Dendritic cell treated with granulocyte-macrophage colony-stimulating factor and Interleukin-4, amounts not matched to agents 40 ng/mL and 50 ng/mL, for 4 days (primary cell): Measurements from ENCODE around the gene GPSM3.
A peak's percentile ranks its signal among the peaks of the same experiment; 100 is the strongest.

ENCODE experiments used
- H3K27ac Mint-ChIP-seq: one replicate; pipeline ENCODE4 v1.8.0; 2022; ENCODE audit warnings: mild to moderate bottlenecking, mixed read lengths
- H3K27me3 Mint-ChIP-seq: one replicate; pipeline ENCODE4 v1.8.0; 2022; ENCODE audit warnings: mild to moderate bottlenecking, mixed read lengths
- H3K36me3 Mint-ChIP-seq: one replicate; pipeline ENCODE4 v1.8.0; 2022; ENCODE audit warnings: low read depth, mixed read lengths
- H3K4me1 Mint-ChIP-seq: one replicate; pipeline ENCODE4 v1.8.0; 2022; ENCODE audit warnings: low read depth, mixed read lengths
- H3K4me3 Mint-ChIP-seq: one replicate; pipeline ENCODE4 v1.8.0; 2022; ENCODE audit warnings: mild to moderate bottlenecking, moderate library complexity, mixed read lengths
- H3K9me3 Mint-ChIP-seq: one replicate; pipeline ENCODE4 v1.8.0; 2022; ENCODE audit warnings: mixed read lengths
- intact Hi-C: fragments of 100-400 bp; cut with micrococcal nuclease; formaldehyde crosslinking; loops from one replicate; pipeline ENCODE4 v1.15.0; 2022

GPSM3 gene

GRCh38 chr6:32167154-32167760 lies 25.2 kb downstream of the GPSM3 start:
- Mint-ChIP-seq H3K9me3 (no peaks in the 10 kb centered on the region), H3K36me3 (peaks cover 63% of the 10 kb centered on the region), H3K4me1 (peaks cover 6% of the 10 kb centered on the region), H3K27ac (no peak overlapping the region), H3K27me3 (no peaks in the 10 kb centered on the region), H3K4me3 (no peak overlapping the region)
- intact Hi-C loops, result no loop called here

- Mint-ChIP-seq H3K9me3 (no peaks in the 10 kb centered on the region), H3K4me3 (no peak overlapping the region), H3K27ac (no peak overlapping the region), H3K36me3 (peaks cover 62% of the 10 kb centered on the region), H3K4me1 (peaks cover 6% of the 10 kb centered on the region), H3K27me3 (no peaks in the 10 kb centered on the region)
- intact Hi-C loops, result no loop called here
Observed at GRCh38 chr6:32166411-32167061, 25.9 kb downstream of the GPSM3 start.

- intact Hi-C loops, result no loop called here
- Mint-ChIP-seq H3K4me1 (no peaks in the 10 kb centered on the region), H3K27me3 (no peaks in the 10 kb centered on the region), H3K36me3 (peaks cover 40% of the 10 kb centered on the region), H3K4me3 (no peak within 1 kb of the TSS), H3K9me3 (no peaks in the 10 kb centered on the region), H3K27ac (no peak within 1 kb of the TSS)
Observed at GRCh38 chr6:32164295-32164694, 28.1 kb downstream of the GPSM3 start, which contains the start of gene EGFL8. Gene EGFL8, plus strand, starts transcription at chr6:32164595. Its CDS starts 1,571 bp downstream, at chr6:32166166.

- Mint-ChIP-seq H3K9me3 (no peaks in the 10 kb centered on the region), H3K4me1 (no peaks in the 10 kb centered on the region), H3K27ac (no peak overlapping the region), H3K27me3 (no peaks in the 10 kb centered on the region), H3K36me3 (peaks cover 34% of the 10 kb centered on the region), H3K4me3 (no peak overlapping the region)
- intact Hi-C loops, result no loop called here
Observed at GRCh38 chr6:32163559-32164258, 28.7 kb downstream of the GPSM3 start.

- H3K27ac Mint-ChIP-seq, result no peak overlapping the region
- intact Hi-C loops, result no loop called here
- H3K4me3 Mint-ChIP-seq, result no peak overlapping the region
- H3K9me3 Mint-ChIP-seq, result no peaks in the 10 kb centered on the region
- no peaks in the 10 kb centered on the region for H3K36me3 Mint-ChIP-seq
- peaks cover 26% of the 10 kb centered on the region for H3K4me1 Mint-ChIP-seq
- peaks cover 25% of the 10 kb centered on the region for H3K27me3 Mint-ChIP-seq
Observed at GRCh38 chr6:32158052-32158451, 34.4 kb downstream of the GPSM3 start.

- Mint-ChIP-seq H3K9me3 (no peaks in the 10 kb centered on the region), H3K4me3 (no peak overlapping the region), H3K36me3 (no peaks in the 10 kb centered on the region), H3K27ac (no peak overlapping the region), H3K27me3 (peaks cover 36% of the 10 kb centered on the region), H3K4me1 (peaks cover 29% of the 10 kb centered on the region)
- intact Hi-C loops, result no loop called here
Observed at GRCh38 chr6:32156891-32157290, 35.6 kb downstream of the GPSM3 start.

GRCh38 chr6:32154514-32155161 lies 37.8 kb downstream of the GPSM3 start:
- H3K4me3 Mint-ChIP-seq, result peak overlapping the region; percentile 86
- H3K27me3 Mint-ChIP-seq, result peaks cover 56% of the 10 kb centered on the region
- no peaks in the 10 kb centered on the region for H3K9me3 Mint-ChIP-seq
- intact Hi-C loops, result no loop called here
- H3K36me3 Mint-ChIP-seq, result no peaks in the 10 kb centered on the region
- H3K27ac Mint-ChIP-seq, result peak overlapping the region; percentile 61
- peaks cover 35% of the 10 kb centered on the region for H3K4me1 Mint-ChIP-seq

- Mint-ChIP-seq H3K4me3 (peak within 1 kb of the TSS; percentile 86), H3K27me3 (peaks cover 64% of the 10 kb centered on the region), H3K36me3 (no peaks in the 10 kb centered on the region), H3K27ac (peak within 1 kb of the TSS; percentile 61), H3K9me3 (no peaks in the 10 kb centered on the region), H3K4me1 (peaks cover 39% of the 10 kb centered on the region)
- intact Hi-C loops, result loop anchor here (1.0 kb wide), 1 partner anchor 27 kb away; no protein-coding TSS in a partner anchor
Observed at GRCh38 chr6:32153564-32154513, 38.6 kb downstream of the GPSM3 start, which contains the start of gene PPT2. Gene PPT2, plus strand, starts transcription at chr6:32154141. Its CDS starts 454 bp downstream, at chr6:32154595.

- Mint-ChIP-seq H3K4me3 (no peak overlapping the region), H3K27me3 (peaks cover 73% of the 10 kb centered on the region), H3K36me3 (no peaks in the 10 kb centered on the region)
Observed at GRCh38 chr6:32152769-32153563, 39.5 kb downstream of the GPSM3 start.

GRCh38 chr6:32151863-32152768 lies 40.3 kb downstream of the GPSM3 start, which contains the start of gene PRRT1:
Gene PRRT1, minus strand, starts transcription at chr6:32151939. Its CDS starts 112 bp downstream, at chr6:32151827.
- intact Hi-C loops, result no loop called here
- H3K27me3 Mint-ChIP-seq, result peaks cover 81% of the 10 kb centered on the region
- H3K4me1 Mint-ChIP-seq, result peaks cover 53% of the 10 kb centered on the region
- H3K9me3 Mint-ChIP-seq, result no peaks in the 10 kb centered on the region
- H3K36me3 Mint-ChIP-seq, result no peaks in the 10 kb centered on the region
- H3K27ac Mint-ChIP-seq, result no peak within 1 kb of the TSS
- no peak within 1 kb of the TSS for H3K4me3 Mint-ChIP-seq

More at GRCh38 chr6:32152769-32153563, 39.5 kb downstream of the GPSM3 start:
- H3K9me3 Mint-ChIP-seq, result no peaks in the 10 kb centered on the region
- peaks cover 48% of the 10 kb centered on the region for H3K4me1 Mint-ChIP-seq
- intact Hi-C loops, result loop anchor here (1.0 kb wide), 1 partner anchor 26 kb away; no protein-coding TSS in a partner anchor
- no peak overlapping the region for H3K27ac Mint-ChIP-seq

- Mint-ChIP-seq H3K27me3 (peaks cover 88% of the 10 kb centered on the region), H3K27ac (no peak overlapping the region), H3K4me3 (no peak overlapping the region), H3K4me1 (peaks cover 53% of the 10 kb centered on the region), H3K36me3 (no peaks in the 10 kb centered on the region), H3K9me3 (no peaks in the 10 kb centered on the region)
- intact Hi-C loops, result no loop called here
Observed at GRCh38 chr6:32151181-32151862, 41.1 kb downstream of the GPSM3 start.
